K562 (cell line): ENCODE data around the gene SAMD14. TPM values are rescaled to one million over a fixed set of nuclear protein-coding genes. Genes with fewer than 3 reads are reported as not detected.
A peak's percentile ranks its signal among the peaks of the same experiment; 100 is the strongest.

Source experiments
- COPS2 ChIP-seq: fragments of 450-650 bp; conservative IDR thresholded peaks from 2 replicates; pipeline ENCODE4 v1.6.1; 2016; ENCODE audit warnings: mild to moderate bottlenecking, moderate library complexity
- DDX20 ChIP-seq: fragments of 450-650 bp; IDR thresholded peaks from 2 replicates; pipeline ENCODE4 v1.6.1; 2016; ENCODE audit warnings: missing genetic modification characterization, low read depth, mild to moderate bottlenecking, missing compliant biosample characterization, moderate library complexity
- DIDO1 ChIP-seq: fragments of 450-650 bp; IDR thresholded peaks from 2 replicates; pipeline ENCODE4 v1.6.1; 2016; ENCODE audit warnings: low read depth, missing biosample characterization, missing genetic modification characterization
- DMBX1 ChIP-seq: fragments of 250-450 bp; sonication (Bioruptor Pico); IDR thresholded peaks from 2 replicates; pipeline ENCODE4 v1.8.0; 2022; ENCODE audit warnings: inconsistent platforms, mild to moderate bottlenecking, moderate library complexity, borderline replicate concordance
- E2F4 ChIP-seq: sonication (generic); formaldehyde crosslinking; IDR thresholded peaks from 2 replicates; pipeline ENCODE4 v1.8.0; 2022; ENCODE audit warnings: mild to moderate bottlenecking, low read depth, missing genetic modification reagents
- ETV6 ChIP-seq, 3 experiments: fragments of 150-350 bp in 1 of 3; sonication (generic) in 1 of 3; formaldehyde crosslinking in 1 of 3; IDR thresholded peaks; 2 replicates each; pipeline versions ENCODE4 v1.6.1 to v1.8.0; 2014 to 2022; ENCODE audit warnings: borderline replicate concordance in 2 of 3, low read depth in 2 of 3, antibody characterized with exemption in 1 of 3, low read length in 1 of 3, mild to moderate bottlenecking in 1 of 3, missing genetic modification reagents in 1 of 3
- GABPA ChIP-seq: fragments of 200-800 bp; sonication (Bioruptor generic); conservative IDR thresholded peaks from 2 replicates; pipeline ENCODE4 v1.6.1; 2016; ENCODE audit warnings: low read depth, missing genetic modification characterization, missing compliant biosample characterization
- HCFC1 ChIP-seq: IDR thresholded peaks from 2 replicates; pipeline ENCODE4 v1.6.1; 2012; ENCODE audit warnings: low read depth, low read length, improper control_type of control experiment
- HEY1 ChIP-seq: fragments of 250-450 bp; sonication (Bioruptor Pico); IDR thresholded peaks from 2 replicates; pipeline ENCODE4 v1.5.0; 2020; ENCODE audit warnings: mild to moderate bottlenecking, moderate library complexity, borderline replicate concordance
- ILF3 ChIP-seq: fragments of 450-650 bp; IDR thresholded peaks from 2 replicates; pipeline ENCODE4 v1.6.1; 2018; ENCODE audit warnings: antibody characterized with exemption, mild to moderate bottlenecking, moderate library complexity, borderline replicate concordance
- MXI1 ChIP-seq: IDR thresholded peaks from 2 replicates; pipeline ENCODE4 v1.6.1; 2011; ENCODE audit warnings: low read depth, mild to moderate bottlenecking, improper control_type of control experiment, low read length
- NFE2L1 ChIP-seq: fragments of 450-650 bp; IDR thresholded peaks from 2 replicates; pipeline ENCODE4 v1.6.1; 2016; ENCODE audit warnings: missing genetic modification characterization, low read depth, mild to moderate bottlenecking, missing compliant biosample characterization, moderate library complexity, borderline replicate concordance
- NR1H2 ChIP-seq: sonication (generic); formaldehyde crosslinking; IDR thresholded peaks from 2 replicates; pipeline ENCODE4 v1.4.0; 2020; ENCODE audit warnings: mild to moderate bottlenecking, missing genetic modification reagents
- PCBP2 ChIP-seq: fragments of 200-400 bp; formaldehyde crosslinking; IDR thresholded peaks from 2 replicates; pipeline ENCODE4 v1.6.1; 2018; ENCODE audit warnings: low read length, low read depth, mild to moderate bottlenecking, moderate library complexity; ENCODE audit not compliant: poor library complexity, severe bottlenecking
- POLR2AphosphoS2 ChIP-seq: IDR thresholded peaks from 2 replicates; pipeline ENCODE4 v1.6.1; 2012; ENCODE audit warnings: low read length, improper control_type of control experiment
- POLR3G ChIP-seq: IDR thresholded peaks from 2 replicates; pipeline ENCODE4 v1.6.1; 2011; ENCODE audit not compliant: insufficient read length, insufficient replicate concordance; ENCODE audit errors: extremely low read depth
- PRDM10 ChIP-seq: fragments of 450-650 bp; IDR thresholded peaks from 2 replicates; pipeline ENCODE4 v1.6.1; 2018; ENCODE audit not compliant: partially characterized antibody
- SPI1 ChIP-seq: IDR thresholded peaks from 2 replicates; pipeline ENCODE4 v1.6.1; 2011; ENCODE audit warnings: low read depth, low read length, control low read depth, borderline replicate concordance
- TAF1 ChIP-seq: IDR thresholded peaks from 2 replicates; pipeline ENCODE4 v1.6.1; 2011; ENCODE audit warnings: mild to moderate bottlenecking, low read length, moderate library complexity; ENCODE audit not compliant: insufficient read depth, control insufficient read depth, severe bottlenecking; ENCODE audit errors: extremely low read depth
- TEAD2 ChIP-seq: fragments of 450-650 bp; IDR thresholded peaks from 2 replicates; pipeline ENCODE4 v1.6.1; 2016; ENCODE audit warnings: missing genetic modification characterization, control low read depth, missing compliant biosample characterization
- THRA ChIP-seq: fragments of 450-650 bp; IDR thresholded peaks from 2 replicates; pipeline ENCODE4 v1.6.1; 2017; ENCODE audit warnings: mild to moderate bottlenecking, moderate library complexity
- ZC3H4 ChIP-seq: sonication (generic); formaldehyde crosslinking; IDR thresholded peaks from 2 replicates; pipeline ENCODE4 v1.9.0; 2021; ENCODE audit warnings: missing genetic modification reagents, borderline replicate concordance
- polyA plus RNA-seq, 8 experiments: library from polyadenylated mRNA; depleted of rRNA in 4 of 8; stranded (reverse) in 5 of 8; unstranded in 3 of 8; fragments of >200 nt; fragmentation: Nextera tagmentation in 2 of 8; fragmentation: Illumina TruSeq in 1 of 8; extraction: Ambion mirVana in 2 of 8; extraction: Trizol in 1 of 8; gene quantifications; 2 replicates each; pipeline versions ENCODE4 v1.2.1 to v1.2.3, GENCODE V29; 2011 to 2014; ENCODE audit warnings: inconsistent platforms in 1 of 8, missing spikeins in 1 of 8
- total RNA-seq, 7 experiments: library from RNA; depleted of rRNA in 6 of 7; stranded (reverse); fragments of >200 nt in 6 of 7; fragmentation: Illumina TruSeq in 2 of 7; extraction: Trizol in 2 of 7; gene quantifications; 2 replicates each; pipeline versions ENCODE4 v1.2.1 to v1.2.3, GENCODE V29; 2011 to 2021; ENCODE audit warnings: low replicate concordance in 1 of 7

Gene SAMD14
- total and polyA plus RNA-seq, 9 of the 15 experiments (the other 6 are each of a cell fraction or from before 2014, with no cell fraction given): 0.04 to 0.07 TPM; not detected in 7

DNA sequence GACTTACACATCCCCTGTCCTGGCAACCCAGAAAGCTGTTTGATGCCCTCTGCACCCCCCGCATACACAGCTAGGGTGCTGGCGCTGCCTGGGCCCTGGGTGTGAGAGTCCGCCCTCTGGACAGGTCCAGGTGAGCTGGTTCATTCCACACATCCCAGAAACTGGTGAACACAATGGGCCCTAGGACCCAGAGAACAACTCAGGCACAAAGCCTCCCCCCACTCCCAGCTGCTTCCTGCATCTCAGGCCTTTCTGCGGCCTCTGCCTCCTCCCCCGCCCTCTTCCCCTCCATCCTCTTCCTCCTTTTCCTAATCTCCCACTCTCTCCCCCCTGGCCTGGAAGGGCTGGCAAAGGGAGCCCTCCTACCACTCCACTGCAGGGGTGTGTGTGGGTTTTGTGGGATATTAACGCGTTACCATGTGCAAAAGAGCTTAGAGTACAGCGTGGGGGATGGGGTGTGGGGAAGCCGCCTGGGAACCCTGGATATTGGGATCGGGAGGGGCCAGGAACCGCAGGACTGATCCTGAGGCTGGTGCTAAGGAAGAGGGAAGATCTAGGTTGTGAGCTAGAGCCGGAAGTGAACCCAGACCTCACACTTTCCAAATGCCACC lies 22.1 kb upstream of the SAMD14 start (continued):
- TF ChIP-seq E2F4 (CRISPR knock-in tag) (no peak), PRDM10 (peak; percentile 81), PCBP2 (no peak), DMBX1 (CRISPR knock-in tag) (no peak), TAF1 (no peak), ILF3 (no peak), POLR3G (no peak), MXI1 (no peak), NR1H2 (CRISPR knock-in tag) (0 out of 2 replicates have a peak, but pooled peaks have one; percentile 56), COPS2 (no peak), HEY1 (CRISPR knock-in tag) (no peak), NFE2L1 (no peak), ETV6 (IDR thresholded peaks at IDR 0.05; ENCODE audit: borderline replicate concordance in 1 of 2, low read depth in 2 of 2, low read length in 1 of 2) (peak; percentile 70 to 74; a peak in 2 of 4 replicates), ETV6 (CRISPR knock-in tag; IDR thresholded peaks at IDR 0.05; ENCODE audit: borderline replicate concordance) (no peak), DDX20 (tag) (no peak), SPI1 (peak; percentile 80; the same call in 1 of the 2 replicates), POLR2AphosphoS2 (no peak), DIDO1 (tag) (no peak), HCFC1 (no peak), ZC3H4 (CRISPR knock-in tag) (no peak), TEAD2 (tag) (no peak), GABPA (tag) (peak; percentile 50; the same call in 1 of the 2 replicates), THRA (no peak)
